Measurements from ENCODE around the gene TPSB2.

The TPSB2 gene

DNA sequence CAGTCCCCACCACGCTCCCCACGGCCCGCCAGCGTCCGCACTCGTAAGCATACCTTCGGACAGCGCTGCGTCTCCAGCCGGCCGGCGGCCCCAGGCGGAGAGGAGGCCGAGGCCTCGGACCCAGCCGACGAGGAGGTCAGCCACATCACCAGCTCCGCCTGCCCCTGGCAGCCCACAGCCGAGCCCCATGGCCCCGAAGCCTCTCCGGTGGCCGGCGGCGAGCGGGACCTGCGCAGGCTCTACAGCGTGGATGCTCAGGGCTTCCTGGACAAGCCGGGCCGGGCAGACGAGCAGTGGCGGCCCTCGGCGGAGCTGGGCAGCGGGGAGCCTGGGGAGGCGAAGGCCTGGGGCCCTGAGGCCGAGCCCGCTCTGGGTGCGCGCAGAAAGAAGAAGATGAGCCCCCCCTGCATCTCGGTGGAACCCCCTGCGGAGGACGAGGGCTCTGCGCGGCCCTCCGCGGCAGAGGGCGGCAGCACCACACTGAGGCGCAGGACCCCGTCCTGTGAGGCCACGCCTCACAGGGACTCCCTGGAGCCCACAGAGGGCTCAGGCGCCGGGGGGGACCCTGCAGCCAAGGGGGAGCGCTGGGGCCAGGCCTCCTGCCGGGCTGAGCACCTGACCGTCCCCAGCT, 9.8 kb downstream of the TPSB2 start:
- DNase-seq (ENCODE audit: low spot score): no peak

DNA sequence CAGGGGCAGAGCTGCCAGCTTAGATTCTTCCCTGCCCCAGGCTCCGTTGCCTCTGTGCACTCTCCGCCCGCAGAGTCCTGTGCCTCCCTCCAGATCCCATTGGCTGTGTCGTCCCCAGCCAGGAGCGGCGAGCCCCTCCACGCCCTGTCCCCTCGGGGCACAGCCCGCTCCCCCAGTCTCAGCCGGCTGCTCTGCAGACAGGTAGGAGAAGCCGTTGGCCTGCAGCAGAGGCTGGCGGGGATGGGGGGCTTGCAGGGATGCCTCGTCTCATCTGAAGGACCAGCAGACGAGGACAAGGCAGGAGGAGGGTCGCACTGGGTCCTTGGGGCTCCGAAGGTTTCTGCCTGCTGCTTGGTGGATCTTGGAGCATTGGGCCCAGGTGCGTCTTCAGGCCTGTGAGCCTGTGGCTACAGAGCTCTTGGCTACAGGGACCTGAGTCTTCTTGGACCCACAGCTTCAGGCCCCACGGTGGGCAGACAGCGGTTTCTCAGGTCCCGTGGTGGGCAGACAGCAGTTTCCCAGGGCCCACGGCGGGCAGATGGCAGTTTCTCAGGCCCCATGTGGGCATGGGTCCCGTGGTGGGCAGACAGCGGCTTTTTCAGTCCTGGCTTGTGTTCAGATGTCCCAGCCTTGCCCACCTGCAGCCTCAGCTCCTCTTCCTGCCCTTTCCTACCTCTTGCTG, 10.9 kb downstream of the TPSB2 start:
- DNase-seq (ENCODE audit: low spot score): no peak

DNA sequence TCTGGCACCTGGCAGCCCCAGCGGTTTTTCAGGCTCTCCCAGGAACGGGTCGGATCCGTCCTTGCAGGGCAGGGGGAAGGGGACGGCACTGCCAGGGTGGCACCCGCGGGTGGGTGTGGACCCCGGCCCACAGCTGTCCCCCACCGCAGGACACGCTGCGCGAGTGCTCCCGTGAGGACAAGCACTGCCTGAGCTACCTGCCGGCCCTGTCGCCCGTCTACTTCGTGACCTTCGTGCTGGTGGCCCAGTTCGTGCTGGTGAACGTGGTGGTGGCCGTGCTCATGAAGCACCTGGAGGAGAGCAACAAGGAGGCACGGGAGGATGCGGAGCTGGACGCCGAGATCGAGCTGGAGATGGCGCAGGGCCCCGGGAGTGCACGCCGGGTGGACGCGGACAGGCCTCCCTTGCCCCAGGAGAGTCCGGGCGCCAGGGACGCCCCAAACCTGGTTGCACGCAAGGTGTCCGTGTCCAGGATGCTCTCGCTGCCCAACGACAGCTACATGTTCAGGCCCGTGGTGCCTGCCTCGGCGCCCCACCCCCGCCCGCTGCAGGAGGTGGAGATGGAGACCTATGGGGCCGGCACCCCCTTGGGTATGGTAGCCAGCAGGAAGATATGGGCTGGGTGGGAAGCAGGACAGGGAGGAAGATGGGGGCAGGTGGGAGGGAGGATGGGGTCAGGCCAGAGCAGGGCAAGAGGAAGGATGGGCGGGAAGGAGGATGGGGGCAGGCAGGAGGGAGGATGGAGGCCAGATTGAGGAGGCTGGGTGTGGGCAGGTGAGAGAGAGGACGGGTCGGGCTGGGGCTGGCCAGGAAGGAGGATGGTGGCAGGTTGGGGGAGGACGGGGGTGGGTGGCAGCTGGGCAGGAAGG, 11.7 kb downstream of the TPSB2 start:
- DNase-seq (ENCODE audit: low spot score): no peak

DNA sequence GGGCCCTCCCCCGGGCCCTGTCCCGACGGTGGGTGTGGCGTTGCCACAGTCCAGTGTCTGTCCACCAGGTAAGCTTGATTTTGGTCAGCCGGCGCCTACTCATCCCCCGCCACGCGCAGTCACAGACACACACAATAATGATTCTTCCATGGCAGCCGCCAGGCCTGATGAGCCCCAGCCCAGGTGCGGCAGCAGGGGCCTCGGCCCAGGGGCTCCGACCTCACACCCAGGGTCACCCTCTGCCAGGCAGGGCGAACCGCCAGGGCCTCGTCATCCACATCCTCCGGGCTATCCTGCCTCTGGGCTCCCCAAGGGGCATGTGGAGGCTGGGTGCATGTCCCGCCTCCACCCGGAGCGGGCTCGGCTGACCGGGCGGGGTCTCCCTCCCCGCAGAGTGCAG, 12.5 kb downstream of the TPSB2 start:
- DNase-seq (ENCODE audit: low spot score): no peak

DNA sequence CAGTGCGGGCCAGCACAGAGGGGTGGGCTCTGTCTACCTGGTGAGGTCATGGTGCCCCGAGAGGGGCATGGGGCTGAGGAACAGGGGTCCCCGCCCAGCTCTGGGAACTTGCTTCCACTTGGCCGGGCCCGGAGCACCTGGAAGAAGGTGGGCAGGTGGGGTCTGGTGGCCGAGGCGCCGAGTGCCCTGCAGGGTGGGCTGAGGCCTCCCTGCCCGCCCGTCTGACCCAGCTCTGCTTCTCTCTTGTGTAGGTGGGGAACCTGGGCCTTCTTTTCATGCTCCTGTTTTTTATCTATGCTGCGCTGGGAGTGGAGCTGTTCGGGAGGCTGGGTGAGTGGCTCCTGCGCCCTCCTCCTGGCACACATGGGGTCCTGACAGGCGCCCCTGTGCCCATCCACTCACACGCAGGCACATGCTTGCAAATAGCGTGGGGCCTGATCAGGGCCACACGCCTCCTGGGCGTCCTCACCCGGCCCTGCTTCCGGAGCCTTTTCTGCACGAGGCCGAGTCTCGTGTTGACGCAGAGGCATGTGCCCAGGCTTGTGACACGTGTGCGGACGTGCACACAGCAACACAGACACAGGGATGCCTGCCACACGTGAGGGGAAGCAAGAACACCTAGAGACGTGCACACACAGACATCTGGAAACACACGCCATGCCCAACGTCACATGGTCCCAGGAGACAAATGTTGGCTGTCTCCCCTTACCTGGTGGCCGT, 13.1 kb downstream of the TPSB2 start:
- DNase-seq (ENCODE audit: low spot score): no peak

DNA sequence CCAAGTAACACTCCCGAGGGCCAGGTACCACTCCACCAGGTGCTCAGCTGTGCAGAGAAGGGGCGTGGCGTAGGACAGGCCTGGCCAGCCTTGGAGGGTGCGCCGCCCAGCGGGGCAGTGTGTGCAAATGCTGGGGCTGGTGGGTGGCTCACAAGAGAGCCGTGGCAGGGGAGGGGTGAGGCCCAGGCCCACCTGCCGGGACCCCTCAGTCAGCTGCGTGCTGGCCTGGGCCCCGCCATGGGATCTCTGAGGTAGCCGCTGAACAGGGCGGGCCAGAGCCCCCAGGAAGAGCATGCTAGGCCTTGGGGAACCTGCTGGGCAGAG, 13.7 kb downstream of the TPSB2 start:
- no peak for DNase-seq (ENCODE audit: low spot score)

DNA sequence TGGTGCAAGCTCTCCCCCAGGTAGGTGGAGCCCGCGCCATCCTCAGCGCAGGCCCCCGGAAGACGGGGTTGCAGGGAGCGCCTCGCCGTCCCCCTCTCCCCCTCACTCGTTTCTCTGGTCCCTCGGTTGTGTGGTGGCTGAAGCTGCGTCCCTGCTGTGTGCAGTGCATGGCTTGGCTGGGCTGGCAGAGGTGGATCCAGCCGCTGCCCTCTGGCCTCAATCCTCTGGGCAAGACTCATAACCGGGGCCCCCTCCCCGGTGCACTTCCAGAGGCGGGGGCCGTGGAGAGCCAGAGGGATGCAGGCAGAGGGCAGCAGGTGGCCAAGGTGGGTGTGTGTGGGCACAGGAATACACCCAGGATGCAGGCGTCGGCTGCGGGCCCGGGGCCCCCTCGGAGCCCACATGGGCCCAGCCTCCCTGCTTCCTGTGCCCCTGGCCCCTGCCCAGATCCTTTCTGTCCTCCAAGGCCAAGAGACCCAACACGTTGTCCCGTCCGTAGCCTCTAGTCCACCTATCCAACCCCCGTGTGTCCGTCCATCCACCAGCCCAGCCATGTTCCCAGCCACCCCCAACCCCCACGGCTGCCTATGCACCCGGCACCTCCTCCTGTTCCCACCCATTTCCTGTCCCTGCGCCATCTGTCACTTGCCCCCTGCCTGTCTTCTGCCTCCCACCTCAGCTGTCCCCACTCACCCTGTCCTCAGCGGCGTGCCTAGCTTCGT, 14.2 kb downstream of the TPSB2 start:
- no peak for DNase-seq (ENCODE audit: low spot score)

DNA sequence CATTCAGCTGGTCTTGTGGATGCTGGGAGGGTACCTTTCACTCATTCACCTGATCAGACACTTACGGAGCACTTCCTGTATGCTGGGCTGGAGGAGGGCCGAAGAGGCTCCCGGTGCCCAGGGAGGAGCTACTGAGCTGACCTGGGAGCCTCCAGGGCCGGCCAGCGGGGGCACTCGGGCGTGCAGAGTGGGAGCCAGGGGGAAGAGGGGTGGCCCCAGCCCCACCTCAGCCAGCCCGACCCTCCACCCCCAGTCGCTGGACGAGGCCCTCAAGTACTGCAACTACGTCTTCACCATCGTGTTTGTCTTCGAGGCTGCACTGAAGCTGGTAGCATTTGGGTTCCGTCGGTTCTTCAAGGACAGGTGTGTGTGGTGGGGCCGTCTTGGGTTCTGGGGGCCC, 15.3 kb downstream of the TPSB2 start:
- no peak for DNase-seq (ENCODE audit: low spot score)

DNA sequence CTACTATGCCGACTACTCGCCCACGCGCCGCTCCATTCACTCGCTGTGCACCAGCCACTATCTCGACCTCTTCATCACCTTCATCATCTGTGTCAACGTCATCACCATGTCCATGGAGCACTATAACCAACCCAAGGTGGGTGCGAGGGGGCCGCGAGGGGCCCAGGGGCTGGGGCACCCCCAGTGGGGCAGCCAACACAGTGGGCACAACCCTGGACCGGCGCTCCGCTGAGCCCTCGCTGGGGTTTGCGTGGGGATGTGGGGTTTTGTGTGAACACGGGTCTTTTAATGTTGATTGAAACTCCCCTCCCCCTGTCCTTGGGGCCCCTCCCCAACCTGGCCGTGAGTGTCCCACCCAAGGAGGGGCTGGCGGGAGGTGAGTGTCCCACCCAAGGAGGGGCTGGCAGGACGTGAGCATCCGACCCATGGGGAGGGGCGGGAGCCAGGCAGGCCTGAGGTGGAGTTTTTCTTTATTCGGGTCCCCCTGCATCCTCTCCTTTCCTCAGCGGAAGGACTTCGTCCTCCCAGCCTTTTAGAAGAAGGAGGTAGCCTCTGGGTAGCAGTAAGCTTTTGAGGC, 16.1 kb downstream of the TPSB2 start:
- DNase-seq (ENCODE audit: low spot score): no peak

DNA sequence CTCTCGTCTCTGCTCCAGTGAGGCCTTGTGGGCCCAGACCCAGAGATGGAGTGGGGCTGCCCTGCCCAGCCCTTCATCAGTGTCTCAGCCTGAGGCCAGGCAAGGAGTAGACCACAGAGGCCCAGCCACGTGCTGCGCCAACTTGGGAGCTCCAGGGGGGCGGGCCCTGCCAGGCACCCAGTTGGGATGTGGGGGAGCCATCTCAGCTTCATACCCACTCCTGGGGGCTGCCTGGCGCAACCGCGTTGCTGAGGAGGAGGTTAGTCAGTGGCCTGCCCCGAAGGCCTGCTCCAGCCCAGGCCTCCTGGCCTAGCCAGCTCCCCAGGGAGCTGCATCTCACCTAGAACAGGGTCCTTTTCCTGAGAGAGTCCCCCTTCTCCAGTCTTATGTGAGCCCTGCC, 16.8 kb downstream of the TPSB2 start:
- DNase-seq (ENCODE audit: low spot score): no peak

DNA sequence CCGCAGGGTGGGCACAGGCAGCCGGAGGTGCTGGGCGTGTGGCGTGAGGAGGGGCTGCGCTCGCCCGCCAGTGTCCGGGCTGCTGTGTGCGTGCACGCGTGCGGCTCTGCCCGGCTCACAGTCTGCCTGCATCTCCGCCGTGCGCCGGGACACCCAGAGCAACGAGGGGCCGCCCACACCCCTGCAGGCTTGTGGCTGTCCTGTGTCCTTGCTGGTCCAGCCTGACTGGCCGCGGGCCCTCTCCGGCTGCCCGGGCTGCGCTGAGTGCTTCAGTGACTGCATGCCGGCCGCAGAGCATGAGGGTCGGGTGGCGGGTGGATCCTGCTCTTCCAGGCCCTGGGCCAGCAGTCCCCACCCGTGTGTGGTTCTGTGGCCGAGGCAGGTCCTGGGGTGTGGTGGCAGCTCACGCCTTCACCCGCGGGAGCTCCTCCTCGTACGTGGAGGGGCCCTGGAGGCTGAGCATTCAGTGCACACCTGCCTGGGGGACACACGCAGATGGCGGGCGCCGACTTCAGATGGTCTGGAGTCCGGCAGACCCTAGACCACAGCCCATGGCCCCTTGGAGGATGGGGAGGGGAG, 17.3 kb downstream of the TPSB2 start:
- no peak for DNase-seq (ENCODE audit: low spot score)

DNA sequence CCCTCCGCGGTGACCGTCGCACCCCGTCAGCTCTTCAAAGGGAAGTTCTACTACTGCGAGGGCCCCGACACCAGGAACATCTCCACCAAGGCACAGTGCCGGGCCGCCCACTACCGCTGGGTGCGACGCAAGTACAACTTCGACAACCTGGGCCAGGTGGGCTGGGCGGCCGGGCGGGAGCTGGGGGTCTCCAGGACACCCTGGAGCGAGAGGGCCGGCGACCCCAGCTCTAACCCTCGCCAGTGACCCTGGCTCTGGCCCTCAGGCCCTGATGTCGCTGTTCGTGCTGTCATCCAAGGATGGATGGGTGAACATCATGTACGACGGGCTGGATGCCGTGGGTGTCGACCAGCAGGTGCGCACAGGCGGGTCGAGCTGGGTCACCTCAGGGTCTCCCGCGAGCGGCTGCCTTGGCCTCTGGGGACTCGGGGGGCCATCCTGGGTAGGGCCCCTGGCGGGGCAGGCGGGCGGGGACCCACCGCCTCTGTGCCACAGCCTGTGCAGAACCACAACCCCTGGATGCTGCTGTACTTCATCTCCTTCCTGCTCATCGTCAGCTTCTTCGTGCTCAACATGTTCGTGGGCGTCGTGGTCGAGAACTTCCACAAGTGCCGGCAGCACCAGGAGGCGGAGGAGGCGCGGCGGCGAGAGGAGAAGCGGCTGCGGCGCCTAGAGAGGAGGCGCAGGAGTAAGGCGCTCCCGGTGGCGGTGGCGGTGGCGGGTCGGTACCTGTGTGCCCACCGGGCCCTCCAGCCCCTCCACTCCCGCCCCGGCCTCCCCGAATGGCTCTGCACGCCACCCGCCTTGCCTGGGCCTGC, 18.3 kb downstream of the TPSB2 start:
- no peak for DNase-seq (ENCODE audit: low spot score)

DNA sequence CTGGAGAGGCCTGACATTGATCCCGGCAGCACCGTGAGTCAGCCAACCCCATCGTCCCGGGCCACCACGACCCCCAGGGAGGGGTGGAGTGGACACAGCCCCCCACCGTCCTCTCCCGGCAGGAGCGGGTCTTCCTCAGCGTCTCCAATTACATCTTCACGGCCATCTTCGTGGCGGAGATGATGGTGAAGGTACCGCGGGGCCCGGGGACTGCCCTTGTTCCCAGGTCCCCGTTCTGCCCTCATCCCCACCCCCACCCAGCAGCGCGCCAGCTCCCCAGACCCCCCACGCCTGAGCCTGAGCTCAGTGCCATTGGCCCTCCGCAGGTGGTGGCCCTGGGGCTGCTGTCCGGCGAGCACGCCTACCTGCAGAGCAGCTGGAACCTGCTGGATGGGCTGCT, 19.5 kb downstream of the TPSB2 start:
- DNase-seq (ENCODE audit: low spot score): no peak

DNA sequence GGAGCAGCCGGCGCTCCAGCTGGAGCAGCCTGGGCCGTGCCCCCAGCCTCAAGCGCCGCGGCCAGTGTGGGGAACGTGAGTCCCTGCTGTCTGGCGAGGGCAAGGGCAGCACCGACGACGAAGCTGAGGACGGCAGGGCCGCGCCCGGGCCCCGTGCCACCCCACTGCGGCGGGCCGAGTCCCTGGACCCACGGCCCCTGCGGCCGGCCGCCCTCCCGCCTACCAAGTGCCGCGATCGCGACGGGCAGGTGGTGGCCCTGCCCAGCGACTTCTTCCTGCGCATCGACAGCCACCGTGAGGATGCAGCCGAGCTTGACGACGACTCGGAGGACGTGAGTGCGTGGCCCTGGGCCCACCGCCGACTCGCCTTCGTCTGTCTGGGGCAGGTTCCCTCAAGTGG, 20.9 kb downstream of the TPSB2 start:
- no peak for DNase-seq (ENCODE audit: low spot score)

DNA sequence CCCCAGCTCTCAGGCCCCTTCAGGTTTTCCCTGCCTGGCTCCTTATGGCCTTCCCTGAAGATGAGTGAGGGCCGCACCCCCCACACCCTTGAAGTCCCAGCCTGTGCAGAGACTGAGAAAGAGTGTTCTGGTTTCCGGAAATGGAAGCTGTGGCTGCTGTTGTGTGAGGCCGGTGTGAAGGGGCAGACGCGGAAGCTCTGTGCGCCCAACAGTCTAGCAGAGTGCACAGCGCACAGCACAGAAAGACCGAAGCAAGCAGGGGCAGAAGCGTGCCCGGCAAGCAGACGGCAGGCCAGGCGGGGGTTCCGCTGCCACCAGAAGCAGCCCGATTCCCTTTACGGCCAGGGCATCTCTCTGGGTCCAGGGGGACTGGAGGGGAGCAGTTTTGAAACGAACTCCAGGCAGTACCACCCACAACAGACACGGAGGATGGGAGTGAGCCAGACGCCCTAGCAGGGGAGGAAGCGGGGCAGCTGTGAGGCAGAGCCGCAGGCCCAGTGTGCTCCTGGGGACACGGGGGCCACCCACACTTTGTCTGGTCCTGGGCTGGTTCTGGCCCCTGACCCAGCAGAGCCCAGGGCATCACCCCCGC, 21.6 kb downstream of the TPSB2 start:
- no peak for DNase-seq (ENCODE audit: low spot score)

DNA sequence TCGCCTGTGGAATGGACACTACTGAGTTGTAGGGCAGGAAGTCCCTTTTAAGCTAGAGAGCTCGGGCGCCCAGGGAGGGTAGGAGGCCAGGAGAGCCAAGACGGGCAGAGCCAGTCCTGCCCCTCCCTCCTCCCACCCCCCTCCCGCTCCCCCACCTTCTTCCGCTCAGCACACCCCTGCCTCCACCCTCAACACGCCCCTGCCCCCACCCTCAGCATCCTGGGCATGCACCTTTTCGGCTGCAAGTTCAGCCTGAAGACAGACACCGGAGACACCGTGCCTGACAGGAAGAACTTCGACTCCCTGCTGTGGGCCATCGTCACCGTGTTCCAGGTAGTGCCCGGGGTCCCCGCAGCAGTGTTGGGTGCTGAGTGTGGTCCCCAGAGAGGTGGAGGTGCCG, 23.2 kb downstream of the TPSB2 start:
- no peak for DNase-seq (ENCODE audit: low spot score)

DNA sequence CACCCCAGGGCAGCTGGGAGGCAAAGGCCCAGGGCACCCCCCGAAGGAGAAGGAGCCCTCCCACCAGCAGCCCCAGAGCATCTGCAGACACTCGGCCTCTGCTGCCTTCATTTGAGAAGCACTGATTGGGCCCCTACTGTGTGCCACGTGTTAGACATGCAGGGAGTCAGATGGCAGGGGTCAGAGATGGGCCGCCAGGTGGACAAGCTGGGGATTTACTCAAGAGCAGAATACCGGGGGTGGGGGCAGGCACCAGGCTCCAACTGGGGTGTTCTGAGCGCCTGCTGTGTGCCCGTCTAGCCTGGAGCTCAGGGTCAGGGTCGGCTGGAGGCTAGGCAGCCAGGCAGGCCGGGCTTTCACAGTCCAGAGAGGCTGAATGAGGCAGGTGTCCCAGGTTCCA, 23.7 kb downstream of the TPSB2 start:
- DNase-seq (ENCODE audit: low spot score): no peak

DNA sequence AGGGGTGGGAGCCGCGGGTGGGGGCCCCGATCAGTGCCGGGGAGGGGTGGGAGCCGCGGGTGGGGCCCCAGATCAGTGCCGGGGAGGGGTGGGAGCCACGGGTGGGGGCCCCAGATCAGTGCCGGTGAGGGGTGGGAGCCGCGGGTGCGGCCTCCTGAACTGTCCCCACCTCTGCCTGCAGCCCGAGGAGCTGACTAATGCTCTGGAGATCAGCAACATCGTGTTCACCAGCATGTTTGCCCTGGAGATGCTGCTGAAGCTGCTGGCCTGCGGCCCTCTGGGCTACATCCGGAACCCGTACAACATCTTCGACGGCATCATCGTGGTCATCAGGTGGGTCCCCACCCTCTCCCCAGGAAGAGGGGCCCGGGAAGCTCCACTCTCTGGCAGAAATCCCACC, 25.1 kb downstream of the TPSB2 start:
- no peak for DNase-seq (ENCODE audit: low spot score)

DNA sequence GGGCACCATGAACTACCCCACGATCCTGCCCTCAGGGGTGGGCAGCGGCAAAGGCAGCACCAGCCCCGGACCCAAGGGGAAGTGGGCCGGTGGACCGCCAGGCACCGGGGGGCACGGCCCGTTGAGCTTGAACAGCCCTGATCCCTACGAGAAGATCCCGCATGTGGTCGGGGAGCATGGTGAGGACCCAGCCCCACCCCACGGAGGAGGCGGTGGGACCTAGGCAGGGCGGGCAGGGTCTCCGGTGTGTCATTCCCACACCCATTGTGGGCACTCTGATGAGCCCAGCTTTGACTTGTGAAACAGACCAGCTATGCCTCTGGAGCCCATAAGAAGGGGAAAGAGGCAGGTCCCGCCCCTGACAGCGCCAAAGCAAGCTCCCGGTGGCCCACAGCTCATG, 27.7 kb downstream of the TPSB2 start:
- no peak for DNase-seq (ENCODE audit: low spot score)

DNA sequence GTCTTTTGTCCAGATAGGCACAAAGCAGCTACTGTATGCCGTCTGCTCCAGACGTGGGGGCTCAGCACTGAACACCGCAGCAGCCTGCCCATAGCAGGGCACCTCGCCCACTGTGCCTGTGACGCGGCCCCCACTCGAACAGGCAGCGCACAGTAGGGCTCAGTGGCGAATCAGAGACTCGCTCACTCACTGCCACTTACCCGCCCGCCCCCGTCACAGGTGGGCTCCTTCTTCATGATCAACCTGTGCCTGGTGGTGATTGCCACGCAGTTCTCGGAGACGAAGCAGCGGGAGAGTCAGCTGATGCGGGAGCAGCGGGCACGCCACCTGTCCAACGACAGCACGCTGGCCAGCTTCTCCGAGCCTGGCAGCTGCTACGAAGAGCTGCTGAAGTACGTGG, 28.5 kb downstream of the TPSB2 start:
- DNase-seq (ENCODE audit: low spot score): no peak
